Measurements from ENCODE around the gene CEBPG. TPM values are rescaled to one million over a fixed set of nuclear protein-coding genes. Genes with fewer than 3 reads are reported as not detected.

CEBPG gene
- total RNA-seq, 1 donor from 2014 or later: 18.0 TPM

GRCh38 chr19:33395561-33396550 lies 22.3 kb downstream of the CEBPG start:
- DNase-seq (ENCODE audit: low spot score): no peak

DNA sequence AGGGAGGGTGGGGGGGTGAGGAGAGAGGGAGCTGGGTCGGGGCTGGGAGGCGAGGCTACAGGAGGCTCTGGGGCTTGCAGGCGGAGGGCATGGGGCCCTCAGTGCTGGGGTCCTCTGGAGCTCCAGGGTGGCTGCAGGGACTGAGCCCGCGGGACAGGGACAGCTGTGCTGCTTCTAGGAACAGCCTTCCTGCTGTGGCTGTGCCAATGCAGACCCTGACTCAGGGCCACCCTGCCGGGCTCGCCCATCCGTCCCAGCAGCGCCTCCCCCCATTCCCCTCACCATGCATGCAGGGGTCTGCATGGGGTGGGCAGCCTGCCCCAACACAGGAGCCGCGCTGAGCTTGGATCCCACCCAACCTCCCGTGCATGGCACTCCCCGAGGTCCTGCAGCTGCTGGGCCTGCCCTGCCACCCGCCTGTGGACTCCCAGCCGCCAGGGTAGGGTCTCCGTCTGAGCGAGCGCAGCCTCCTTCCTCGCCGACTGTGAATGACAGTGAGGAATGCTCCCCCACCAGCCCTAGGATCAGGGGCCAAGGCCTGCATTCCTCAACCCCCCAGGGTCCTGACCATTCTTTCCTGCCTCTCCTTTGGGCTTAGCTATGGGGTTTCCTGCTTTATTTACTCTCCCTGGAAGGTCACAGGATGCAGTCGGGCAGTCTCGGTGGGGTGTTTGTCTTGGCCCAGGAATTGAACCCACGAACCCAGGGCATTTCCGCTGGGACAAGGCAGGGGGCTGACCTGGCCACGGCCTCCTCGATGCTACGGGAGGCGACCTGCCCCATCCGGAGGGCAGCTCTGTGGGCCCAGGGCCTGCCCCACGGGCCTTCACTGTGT lies 23.4 kb downstream of the CEBPG start:
- no peak for DNase-seq (ENCODE audit: low spot score)

GRCh38 chr19:33397536-33398360 lies 24.2 kb downstream of the CEBPG start:
- DNase-seq (ENCODE audit: low spot score): no peak

DNA sequence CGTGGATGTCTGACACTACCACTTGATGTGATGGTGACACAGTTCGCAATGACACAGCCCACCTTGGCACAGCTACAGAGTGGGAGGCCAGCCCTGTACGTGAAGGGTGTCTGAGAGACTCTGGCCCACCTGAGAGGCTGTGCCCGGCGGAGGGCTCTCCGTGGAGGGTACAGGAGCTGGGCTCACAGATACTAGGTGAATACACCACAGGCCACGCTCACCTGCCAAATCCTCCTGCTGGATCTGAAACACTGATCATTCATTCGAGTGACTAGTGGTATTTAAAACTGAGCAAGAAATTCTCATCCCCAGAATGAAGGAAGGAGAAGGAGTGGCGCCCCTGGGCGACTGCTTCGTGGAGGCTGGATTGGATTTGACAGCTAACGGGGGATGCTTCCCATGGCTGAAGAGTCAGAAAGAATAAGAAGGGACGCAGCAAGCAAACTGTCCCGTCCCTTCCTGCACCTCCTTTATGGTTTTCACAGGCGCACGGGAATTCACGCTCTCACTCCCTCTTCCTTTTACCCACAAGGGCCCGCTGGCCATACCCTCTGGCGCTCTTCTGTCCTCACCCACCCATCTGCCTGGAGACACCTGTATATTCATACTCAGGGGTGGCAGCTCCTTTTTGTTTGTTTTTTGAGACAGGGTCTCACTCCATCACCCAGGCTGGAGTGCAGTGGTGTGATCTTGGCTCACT lies 25.0 kb downstream of the CEBPG start:
- no peak for DNase-seq (ENCODE audit: low spot score)

- DNase-seq (ENCODE audit: low spot score): no peak
Observed at GRCh38 chr19:33399081-33399744, 25.7 kb downstream of the CEBPG start.

- no peak for DNase-seq (ENCODE audit: low spot score)
Observed at GRCh38 chr19:33399745-33400681, 26.5 kb downstream of the CEBPG start.

GRCh38 chr19:33400856-33401682 lies 27.6 kb downstream of the CEBPG start:
- DNase-seq (ENCODE audit: low spot score): no peak

- no peak for DNase-seq (ENCODE audit: low spot score)
Observed at GRCh38 chr19:33401683-33402420, 28.3 kb downstream of the CEBPG start.

GRCh38 chr19:33402421-33403220 lies 29.1 kb downstream of the CEBPG start:
- DNase-seq (ENCODE audit: low spot score): no peak

DNA sequence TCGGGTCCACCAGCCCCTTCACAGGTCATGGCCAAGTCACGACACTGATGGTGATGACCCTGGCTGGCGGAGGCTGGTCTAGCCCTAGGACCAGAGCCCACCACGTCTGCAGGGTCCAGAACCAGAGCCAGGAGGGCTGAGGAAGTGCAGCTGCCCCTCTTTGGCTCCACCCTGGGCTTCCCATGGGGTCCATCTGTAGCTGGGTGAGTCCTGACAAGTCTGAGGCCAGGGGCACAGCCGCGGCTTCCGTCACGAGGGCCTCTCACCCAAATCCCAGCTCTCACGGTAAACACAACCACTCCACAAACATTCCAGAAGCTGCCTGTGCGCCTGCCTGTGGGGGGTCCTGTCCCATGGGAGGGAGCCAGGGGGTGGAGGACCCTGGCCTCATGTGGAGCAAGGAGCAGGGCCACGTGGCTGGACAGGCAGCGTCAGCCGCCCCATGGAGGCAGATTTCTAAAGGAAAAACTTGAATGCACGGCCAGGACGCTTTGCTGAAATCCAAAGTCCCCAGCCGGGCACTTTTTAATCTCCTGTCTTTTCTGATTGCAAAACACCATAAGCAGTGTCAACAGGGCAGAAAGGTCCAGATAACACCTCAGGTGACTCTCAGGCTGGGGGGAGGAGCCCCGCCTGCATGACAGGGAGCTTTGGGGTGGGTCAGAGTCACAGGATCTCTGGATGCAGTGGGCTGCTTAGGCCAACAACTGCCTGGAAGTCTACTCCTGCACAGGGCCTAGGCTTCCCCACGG lies 29.9 kb downstream of the CEBPG start:
- no peak for DNase-seq (ENCODE audit: low spot score)

DNA sequence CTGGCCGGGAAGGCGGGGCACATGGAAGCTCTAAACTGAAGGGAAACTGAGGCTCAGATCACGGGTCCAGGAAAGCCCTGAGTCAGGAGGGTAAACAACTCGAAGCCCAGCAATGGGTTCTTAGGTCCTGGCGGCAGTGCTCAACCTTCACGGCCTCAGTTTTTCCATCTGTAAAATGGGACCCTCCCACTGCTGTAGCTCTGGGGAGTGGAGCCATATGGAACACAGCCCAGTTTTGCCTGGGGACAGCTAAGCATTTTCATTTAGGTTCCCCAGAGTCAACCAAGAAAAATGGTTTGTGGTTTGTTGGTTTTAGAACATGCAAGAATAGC lies 30.4 kb downstream of the CEBPG start:
- no peak for DNase-seq (ENCODE audit: low spot score)

DNA sequence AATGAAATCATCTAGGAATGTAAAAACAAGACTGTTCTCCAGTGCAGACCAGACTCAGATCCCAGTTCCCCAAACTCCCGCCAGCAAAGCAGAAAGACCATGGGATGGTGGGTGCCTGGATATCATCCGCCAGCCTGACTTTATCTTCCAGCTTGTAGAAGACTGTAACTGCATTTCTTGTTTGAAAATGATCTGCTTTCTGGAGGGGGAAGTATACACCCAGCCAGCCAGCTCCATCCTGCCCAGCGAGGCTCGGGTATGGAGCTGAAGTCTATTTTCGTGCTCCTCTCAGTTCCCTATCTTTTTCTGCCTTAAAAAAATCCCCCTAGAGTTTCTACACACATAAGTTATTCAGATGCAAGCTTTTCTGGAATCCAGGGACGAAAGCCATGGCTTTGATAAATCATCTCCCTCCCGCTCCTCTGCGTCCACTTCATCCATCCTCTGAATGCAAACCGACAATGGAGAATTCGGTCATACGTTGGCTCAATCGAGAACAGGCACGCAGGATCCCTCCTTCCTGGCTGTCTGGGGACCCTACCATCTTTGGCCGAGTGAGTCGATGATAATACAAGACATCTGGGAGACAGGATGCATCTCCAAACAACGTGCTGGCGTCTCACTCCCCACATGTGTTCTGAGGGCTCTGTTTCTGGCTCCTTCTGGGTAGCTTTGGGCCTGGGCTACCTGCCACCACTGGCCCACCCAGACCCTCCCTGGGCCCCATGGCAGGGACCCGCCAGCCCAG lies 31.2 kb downstream of the CEBPG start:
- DNase-seq (ENCODE audit: low spot score): no peak

GRCh38 chr19:33405254-33405552 lies 31.7 kb downstream of the CEBPG start:
- no peak for DNase-seq (ENCODE audit: low spot score)

DNA sequence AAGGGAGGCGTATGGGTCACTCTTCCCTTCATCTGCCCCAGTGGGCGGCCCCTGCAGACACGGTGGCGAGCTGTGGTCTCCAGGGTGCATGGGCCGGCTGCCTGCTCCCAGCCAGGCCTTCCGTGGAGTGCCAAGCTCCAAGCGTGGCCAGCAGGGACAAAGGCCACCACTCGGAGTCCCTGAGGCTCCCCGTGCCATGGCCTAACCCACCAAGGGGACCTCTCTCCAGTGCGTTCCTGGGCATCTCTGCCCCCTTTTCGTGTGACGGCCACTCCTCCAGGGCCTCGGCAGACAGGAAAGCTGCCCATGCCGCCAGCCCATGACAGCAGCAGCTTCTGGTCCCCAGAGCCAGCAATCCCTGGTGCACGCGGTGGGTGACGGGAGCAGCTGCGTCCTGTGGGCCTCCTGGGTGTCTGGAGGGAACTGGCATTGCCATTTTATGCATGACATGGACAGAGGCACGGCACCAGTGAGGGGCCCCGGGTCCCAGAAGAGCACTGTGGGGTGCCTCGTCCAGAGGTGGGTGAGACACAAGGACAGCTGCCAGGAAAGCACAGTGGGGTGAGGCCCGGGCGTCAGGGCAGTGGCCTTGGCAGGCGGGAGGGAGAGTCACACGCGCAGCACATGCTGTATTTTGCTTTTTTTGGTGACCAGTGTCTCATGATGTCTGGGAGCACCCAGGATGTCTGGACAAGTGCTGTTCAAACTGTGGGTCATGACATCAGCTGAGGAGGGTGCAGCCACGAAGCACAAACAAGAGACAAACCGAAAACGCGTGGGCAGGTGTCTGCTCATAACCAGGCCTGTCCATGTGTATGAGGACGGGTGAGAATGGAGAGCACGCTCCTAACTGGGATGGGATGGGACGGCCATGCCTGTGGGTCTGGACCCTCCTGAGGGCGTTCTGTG lies 32.3 kb downstream of the CEBPG start:
- no peak for DNase-seq (ENCODE audit: low spot score)
